Colonic mucosa (tissue), 4 donors: Measurements from ENCODE around the gene XYLB. TPM values are rescaled to one million over a fixed set of nuclear protein-coding genes. Genes with fewer than 3 reads are reported as not detected.

Experiments used
- DNase-seq: peaks from one replicate; pipeline ENCODE4 v3.0.0-alpha.2; 2020
- H3K27ac ChIP-seq: fragments of 200-600 bp; one replicate; pipeline ENCODE4 v1.8.0; 2021
- H3K27me3 ChIP-seq: fragments of 200-600 bp; one replicate; pipeline ENCODE4 v1.8.0; 2021
- H3K36me3 ChIP-seq: fragments of 200-600 bp; one replicate; pipeline ENCODE4 v1.8.0; 2021
- H3K4me1 ChIP-seq: fragments of 200-600 bp; one replicate; pipeline ENCODE4 v1.8.0; 2021; ENCODE audit warnings: mild to moderate bottlenecking
- H3K4me3 ChIP-seq: fragments of 200-600 bp; one replicate; pipeline ENCODE4 v1.8.0; 2021
- H3K9ac ChIP-seq, 2 donors: one replicate each; pipeline ENCODE4 v1.7.0; 2013; ENCODE audit warnings: control low read depth in 2 of 2, low read depth in 2 of 2, low read length in 2 of 2
- H3K9me3 ChIP-seq: fragments of 200-600 bp; one replicate; pipeline ENCODE4 v1.8.0; 2021
- intact Hi-C: fragments of 100-400 bp; cut with DNase I; formaldehyde crosslinking; loops from one replicate; pipeline ENCODE4 v1.14.1; 2022
- total RNA-seq, 2 donors: library from RNA; stranded (reverse); fragmentation: NEBNext Ultra II Directional in 1 of 2; extraction: Animal tissue kit (Norgen Biotek cat#: 25700) in 1 of 2; gene quantifications; one replicate each; pipeline ENCODE4 v1.2.1, GENCODE V29; 2021
- TF ChIP-seq, protein P1 (sequence below): fragments of 200-600 bp; IDR thresholded peaks from one replicate; pipeline ENCODE4 v1.8.0; 2022; ENCODE audit warnings: antibody characterized with exemption, mild to moderate bottlenecking
- donor health status: healthy.
- donor health status: DM: no; HTN: no; CAD: no.
- donor health status: DM: no; HTN: no; CAD: no.

The XYLB gene
- total RNA-seq, 2 donors from 2014 or later, result 13.4 to 17.4 TPM

GRCh38 chr3:38457111-38458003, 110.8 kb downstream of the XYLB start:
- Histone ChIP-seq H3K36me3 (no peaks in the 10 kb centered on the region), H3K4me1 (peaks cover 10% of the 10 kb centered on the region), H3K9ac (no peak overlapping the region), H3K27me3 (no peaks in the 10 kb centered on the region), H3K27ac (no peak overlapping the region), H3K9me3 (no peaks in the 10 kb centered on the region), H3K4me3 (no peak overlapping the region)
- DNase-seq, result no peak
- intact Hi-C loops, result no loop called here
- TF ChIP-seq, protein P1, sequence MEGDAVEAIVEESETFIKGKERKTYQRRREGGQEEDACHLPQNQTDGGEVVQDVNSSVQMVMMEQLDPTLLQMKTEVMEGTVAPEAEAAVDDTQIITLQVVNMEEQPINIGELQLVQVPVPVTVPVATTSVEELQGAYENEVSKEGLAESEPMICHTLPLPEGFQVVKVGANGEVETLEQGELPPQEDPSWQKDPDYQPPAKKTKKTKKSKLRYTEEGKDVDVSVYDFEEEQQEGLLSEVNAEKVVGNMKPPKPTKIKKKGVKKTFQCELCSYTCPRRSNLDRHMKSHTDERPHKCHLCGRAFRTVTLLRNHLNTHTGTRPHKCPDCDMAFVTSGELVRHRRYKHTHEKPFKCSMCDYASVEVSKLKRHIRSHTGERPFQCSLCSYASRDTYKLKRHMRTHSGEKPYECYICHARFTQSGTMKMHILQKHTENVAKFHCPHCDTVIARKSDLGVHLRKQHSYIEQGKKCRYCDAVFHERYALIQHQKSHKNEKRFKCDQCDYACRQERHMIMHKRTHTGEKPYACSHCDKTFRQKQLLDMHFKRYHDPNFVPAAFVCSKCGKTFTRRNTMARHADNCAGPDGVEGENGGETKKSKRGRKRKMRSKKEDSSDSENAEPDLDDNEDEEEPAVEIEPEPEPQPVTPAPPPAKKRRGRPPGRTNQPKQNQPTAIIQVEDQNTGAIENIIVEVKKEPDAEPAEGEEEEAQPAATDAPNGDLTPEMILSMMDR, result no peak

DNA sequence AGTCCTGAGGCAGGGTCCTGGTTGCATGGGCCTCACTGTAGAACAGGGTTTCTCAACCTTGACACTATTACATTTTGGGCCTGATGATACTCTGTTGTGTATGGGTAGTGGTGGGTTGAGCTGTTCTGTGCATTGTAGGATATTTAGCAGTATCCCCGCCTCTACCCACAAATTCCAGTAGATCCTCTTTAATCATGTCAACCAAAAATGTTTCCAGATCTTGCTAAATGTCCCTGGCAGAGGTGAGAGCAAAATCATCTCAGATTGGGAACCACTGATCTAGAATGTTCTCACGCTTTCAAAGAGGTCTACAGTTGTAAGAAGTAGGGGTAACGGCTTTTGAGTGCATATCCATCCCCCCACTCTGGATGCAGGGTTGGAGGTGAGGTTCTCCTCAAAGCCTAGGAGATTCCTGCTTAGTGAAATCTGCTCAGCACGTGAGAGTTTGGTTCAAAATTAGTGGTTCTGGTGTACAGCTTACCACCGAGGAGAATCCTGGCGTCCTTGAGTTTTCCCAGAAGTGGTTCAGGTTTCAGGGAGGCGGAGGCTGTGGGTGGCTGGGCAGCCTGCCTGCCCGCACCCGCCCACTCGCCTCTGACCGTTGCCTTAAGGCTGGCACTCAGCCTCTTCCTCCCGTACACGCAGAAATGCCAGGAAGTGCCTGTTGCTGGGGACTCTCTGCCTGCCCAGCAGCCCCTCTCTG, 112.4 kb downstream of the XYLB start:
- intact Hi-C loops, result no loop called here
- TF ChIP-seq, protein P1, result no peak
- Histone ChIP-seq H3K27me3 (no peaks in the 10 kb centered on the region), H3K4me1 (peaks cover 10% of the 10 kb centered on the region), H3K9ac (peak overlapping the region; percentile 64 to 66), H3K9me3 (no peaks in the 10 kb centered on the region), H3K36me3 (no peaks in the 10 kb centered on the region), H3K27ac (peak overlapping the region; percentile 55), H3K4me3 (peak overlapping the region; percentile 28)
- peak; percentile 68 for DNase-seq

- H3K9ac ChIP-seq, result peak overlapping the region; percentile 64 to 66
- no peaks in the 10 kb centered on the region for H3K9me3 ChIP-seq
- peak overlapping the region; percentile 28 for H3K4me3 ChIP-seq
- H3K27me3 ChIP-seq, result no peaks in the 10 kb centered on the region
- peak; percentile 32 for DNase-seq
- no peaks in the 10 kb centered on the region for H3K36me3 ChIP-seq
- peak overlapping the region; percentile 55 for H3K27ac ChIP-seq
- H3K4me1 ChIP-seq, result peaks cover 10% of the 10 kb centered on the region
- intact Hi-C loops, result no loop called here
- TF ChIP-seq, protein P1, result no peak
Measured at GRCh38 chr3:38459499-38460048, 113.0 kb downstream of the XYLB start.

- Histone ChIP-seq H3K4me3 (no peak overlapping the region), H3K4me1 (peaks cover 10% of the 10 kb centered on the region), H3K27me3 (no peaks in the 10 kb centered on the region), H3K9ac (no peak overlapping the region), H3K9me3 (no peaks in the 10 kb centered on the region), H3K36me3 (no peaks in the 10 kb centered on the region), H3K27ac (no peak overlapping the region)
- TF ChIP-seq, protein P1, result no peak
- intact Hi-C loops, result no loop called here
- no peak for DNase-seq
Measured at GRCh38 chr3:38460377-38461270, 114.0 kb downstream of the XYLB start.

Other genes starting within 250 kb of the XYLB start
- gene ACAA1, start 209.7 kb upstream of the XYLB start, total RNA-seq, result 100 to 1,000 TPM; 135 to 167 TPM
- gene MYD88, start 208.1 kb upstream of the XYLB start, total RNA-seq, result 10 to 100 TPM; 69.5 to 70.4 TPM
- 10 to 100 TPM; 32.0 to 57.3 TPM for gene OXSR1, start 181.2 kb upstream of the XYLB start, total RNA-seq
- gene SLC22A13, start 81.0 kb upstream of the XYLB start, total RNA-seq, result 1 to 10 TPM in 1 of 2 donors, under 1 TPM in 1; 0.27 to 1.1 TPM
- gene SLC22A14, start 64.5 kb upstream of the XYLB start, total RNA-seq, result under 1 TPM; 0.11 to 0.44 TPM
- gene ACVR2B, start 107.1 kb downstream of the XYLB start, total RNA-seq, result 1 to 10 TPM; 5.4 to 6.4 TPM
- 10 to 100 TPM in 1 of 2 donors, 1 to 10 TPM in 1; 6.1 to 12.0 TPM for gene EXOG, start 149.6 kb downstream of the XYLB start, total RNA-seq